Panc1 (cell line): ENCODE results near the gene CCDC187. TPM values are rescaled to one million over a fixed set of nuclear protein-coding genes. Genes with fewer than 3 reads are reported as not detected.

Source experiments
- ATAC-seq: fragments of 200-7000 bp; cut with Tn5 transposase; 2 replicates; pipeline ENCODE4 v1.9.1; 2020; ENCODE audit warnings: mild to moderate bottlenecking, moderate library complexity
- BruUV-seq: library from RNA; stranded (reverse); fragments of 400-500 nt; replicated peaks from 2 replicates; lab custom pipeline; 2021; lab: Mats Ljungman, UMichigan
- CTCF ChIA-PET: fragments of 300-600 bp; sonication (Branson Sonifier 250); formaldehyde crosslinking; loops from one replicate; lab custom pipeline; 2022; ENCODE audit warnings: antibody characterized with exemption; lab: Charles Lee
- POLR2A ChIA-PET: fragments of 300-600 bp; sonication (Branson Sonifier 250); formaldehyde crosslinking; loops from one replicate; lab custom pipeline; 2022; ENCODE audit warnings: antibody characterized with exemption; lab: Charles Lee
- DNase-seq: peaks from one replicate; pipeline ENCODE4 v3.0.0-alpha.2; 2010; ENCODE audit warnings: low read depth, low spot score
- H3K27ac ChIP-seq: 2 replicates; pipeline ENCODE4 v1.5.1; 2011; ENCODE audit warnings: mild to moderate bottlenecking, low read length, inconsistent platforms
- H3K27me3 ChIP-seq: fragments of 200-500 bp; sonication (Bioruptor generic); 2 replicates; pipeline ENCODE4 v1.6.0; 2014; ENCODE audit warnings: low read length, inconsistent platforms; ENCODE audit not compliant: control insufficient read depth, insufficient read depth
- H3K36me3 ChIP-seq: fragments of 200-500 bp; sonication (Bioruptor generic); 2 replicates; pipeline ENCODE4 v1.5.1; 2014; ENCODE audit warnings: inconsistent platforms, mild to moderate bottlenecking, low read length, moderate library complexity; ENCODE audit not compliant: control insufficient read depth, insufficient read depth
- H3K4me1 ChIP-seq: 2 replicates; pipeline ENCODE4 v1.5.1; 2011; ENCODE audit warnings: inconsistent platforms, mild to moderate bottlenecking, low read length, moderate library complexity; ENCODE audit not compliant: control insufficient read depth, insufficient read depth
- H3K4me3 ChIP-seq, 2 experiments: 2 replicates each; pipeline ENCODE4 v1.5.1; 2011 to 2012; ENCODE audit warnings: low read depth in 2 of 2, low read length in 2 of 2, mild to moderate bottlenecking in 2 of 2, inconsistent platforms in 1 of 2, moderate library complexity in 1 of 2
- H3K9me3 ChIP-seq: fragments of 200-500 bp; sonication (Bioruptor generic); 2 replicates; pipeline ENCODE4 v1.5.1; 2014; ENCODE audit warnings: low read depth, mild to moderate bottlenecking, inconsistent platforms, low read length, moderate library complexity; ENCODE audit not compliant: control insufficient read depth, insufficient read depth
- POLR2AphosphoS5 ChIP-seq: IDR thresholded peaks from 2 replicates; pipeline ENCODE4 v1.6.1; 2012; ENCODE audit warnings: mild to moderate bottlenecking, low read depth, low read length, moderate library complexity
- SIN3A ChIP-seq: IDR thresholded peaks from 2 replicates; pipeline ENCODE4 v1.6.1; 2012; ENCODE audit warnings: low read depth, mild to moderate bottlenecking, low read length, moderate library complexity, borderline replicate concordance; ENCODE audit not compliant: insufficient read depth
- in situ Hi-C: cut with HindIII; loops from 2 replicates; pipeline ENCODE4 v1.10.0; 2016; ENCODE audit warnings: low sequenced_read_pairs, low pct_unique_long_range_greater_than_20kb
- intact Hi-C: fragments of 100-400 bp; cut with micrococcal nuclease; formaldehyde crosslinking; loops from one replicate; pipeline ENCODE4 v1.10.0; 2022; ENCODE audit not compliant: unreplicated experiment
- total RNA-seq: library from RNA; stranded (reverse); gene quantifications from one replicate; pipeline ENCODE4 v1.2.1, GENCODE V29; 2021; ENCODE audit not compliant: unreplicated experiment
- TF ChIP-seq, protein P1 (sequence below): fragments of 450-650 bp; IDR thresholded peaks from 2 replicates; pipeline ENCODE4 v1.5.1; 2017; ENCODE audit warnings: mild to moderate bottlenecking
- TF ChIP-seq, protein P2 (sequence below), 2 experiments: IDR thresholded peaks; 2 replicates each; pipeline ENCODE4 v1.6.1; 2011 to 2012; ENCODE audit warnings: low read depth in 2 of 2, control low read depth in 1 of 2, low read length in 1 of 2, mild to moderate bottlenecking in 1 of 2, moderate library complexity in 1 of 2; ENCODE audit not compliant: insufficient read depth in 1 of 2

The CCDC187 gene
- total RNA-seq, 1 experiment from 2014 or later, result not detected

DNA sequence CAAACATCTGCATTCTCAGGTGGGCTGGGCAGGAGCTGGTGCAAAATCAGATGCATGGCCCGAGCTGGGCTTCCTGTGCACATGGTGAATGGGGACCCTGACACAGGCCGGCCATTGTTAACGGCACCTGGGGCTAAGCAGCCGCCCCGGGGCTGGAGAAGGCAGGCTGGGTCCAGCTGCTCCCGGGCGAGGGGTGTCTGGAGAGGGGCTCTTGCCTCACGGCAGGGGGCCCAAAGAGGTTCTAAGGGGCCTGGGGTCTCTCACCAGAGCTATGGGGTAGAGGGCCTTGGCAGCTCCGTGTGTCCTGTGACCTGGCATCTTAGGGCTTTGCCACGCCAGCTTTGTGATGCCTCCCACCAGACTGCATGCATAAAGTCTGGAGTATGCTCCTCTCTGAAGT lies 53.2 kb downstream of the CCDC187 start:
- H3K4me1 ChIP-seq, result 0 out of 2 replicates have a peak, but pooled peaks cover 3% of the 10 kb centered on the region
- no peak for ATAC-seq
- POLR2A ChIA-PET, result interaction anchor here (0.6 kb wide), 1 partner anchor 248 kb away, joined by 25 read pairs; no protein-coding TSS in a partner anchor
- intact Hi-C loops, result no loop called here
- TF ChIP-seq, protein P1, sequence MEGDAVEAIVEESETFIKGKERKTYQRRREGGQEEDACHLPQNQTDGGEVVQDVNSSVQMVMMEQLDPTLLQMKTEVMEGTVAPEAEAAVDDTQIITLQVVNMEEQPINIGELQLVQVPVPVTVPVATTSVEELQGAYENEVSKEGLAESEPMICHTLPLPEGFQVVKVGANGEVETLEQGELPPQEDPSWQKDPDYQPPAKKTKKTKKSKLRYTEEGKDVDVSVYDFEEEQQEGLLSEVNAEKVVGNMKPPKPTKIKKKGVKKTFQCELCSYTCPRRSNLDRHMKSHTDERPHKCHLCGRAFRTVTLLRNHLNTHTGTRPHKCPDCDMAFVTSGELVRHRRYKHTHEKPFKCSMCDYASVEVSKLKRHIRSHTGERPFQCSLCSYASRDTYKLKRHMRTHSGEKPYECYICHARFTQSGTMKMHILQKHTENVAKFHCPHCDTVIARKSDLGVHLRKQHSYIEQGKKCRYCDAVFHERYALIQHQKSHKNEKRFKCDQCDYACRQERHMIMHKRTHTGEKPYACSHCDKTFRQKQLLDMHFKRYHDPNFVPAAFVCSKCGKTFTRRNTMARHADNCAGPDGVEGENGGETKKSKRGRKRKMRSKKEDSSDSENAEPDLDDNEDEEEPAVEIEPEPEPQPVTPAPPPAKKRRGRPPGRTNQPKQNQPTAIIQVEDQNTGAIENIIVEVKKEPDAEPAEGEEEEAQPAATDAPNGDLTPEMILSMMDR, result no peak
- no peak for TF ChIP-seq POLR2AphosphoS5
- TF ChIP-seq, protein P2, sequence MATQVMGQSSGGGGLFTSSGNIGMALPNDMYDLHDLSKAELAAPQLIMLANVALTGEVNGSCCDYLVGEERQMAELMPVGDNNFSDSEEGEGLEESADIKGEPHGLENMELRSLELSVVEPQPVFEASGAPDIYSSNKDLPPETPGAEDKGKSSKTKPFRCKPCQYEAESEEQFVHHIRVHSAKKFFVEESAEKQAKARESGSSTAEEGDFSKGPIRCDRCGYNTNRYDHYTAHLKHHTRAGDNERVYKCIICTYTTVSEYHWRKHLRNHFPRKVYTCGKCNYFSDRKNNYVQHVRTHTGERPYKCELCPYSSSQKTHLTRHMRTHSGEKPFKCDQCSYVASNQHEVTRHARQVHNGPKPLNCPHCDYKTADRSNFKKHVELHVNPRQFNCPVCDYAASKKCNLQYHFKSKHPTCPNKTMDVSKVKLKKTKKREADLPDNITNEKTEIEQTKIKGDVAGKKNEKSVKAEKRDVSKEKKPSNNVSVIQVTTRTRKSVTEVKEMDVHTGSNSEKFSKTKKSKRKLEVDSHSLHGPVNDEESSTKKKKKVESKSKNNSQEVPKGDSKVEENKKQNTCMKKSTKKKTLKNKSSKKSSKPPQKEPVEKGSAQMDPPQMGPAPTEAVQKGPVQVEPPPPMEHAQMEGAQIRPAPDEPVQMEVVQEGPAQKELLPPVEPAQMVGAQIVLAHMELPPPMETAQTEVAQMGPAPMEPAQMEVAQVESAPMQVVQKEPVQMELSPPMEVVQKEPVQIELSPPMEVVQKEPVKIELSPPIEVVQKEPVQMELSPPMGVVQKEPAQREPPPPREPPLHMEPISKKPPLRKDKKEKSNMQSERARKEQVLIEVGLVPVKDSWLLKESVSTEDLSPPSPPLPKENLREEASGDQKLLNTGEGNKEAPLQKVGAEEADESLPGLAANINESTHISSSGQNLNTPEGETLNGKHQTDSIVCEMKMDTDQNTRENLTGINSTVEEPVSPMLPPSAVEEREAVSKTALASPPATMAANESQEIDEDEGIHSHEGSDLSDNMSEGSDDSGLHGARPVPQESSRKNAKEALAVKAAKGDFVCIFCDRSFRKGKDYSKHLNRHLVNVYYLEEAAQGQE (IDR thresholded peaks at IDR 0.05; ENCODE audit: insufficient read depth in 1 of 2, low read depth in 2 of 2, low read length in 1 of 2), result no peak
- H3K9me3 ChIP-seq, result no peaks in the 10 kb centered on the region
- H3K27me3 ChIP-seq, result no peaks in the 10 kb centered on the region
- H3K4me3 ChIP-seq, result no peak overlapping the region
- no peaks in the 10 kb centered on the region for H3K36me3 ChIP-seq
- in situ Hi-C loops, result no loop called here
- CTCF ChIA-PET, result no interaction called here
- no TSS peak for BruUV-seq
- no peak overlapping the region for H3K27ac ChIP-seq
- no peak for DNase-seq

DNA sequence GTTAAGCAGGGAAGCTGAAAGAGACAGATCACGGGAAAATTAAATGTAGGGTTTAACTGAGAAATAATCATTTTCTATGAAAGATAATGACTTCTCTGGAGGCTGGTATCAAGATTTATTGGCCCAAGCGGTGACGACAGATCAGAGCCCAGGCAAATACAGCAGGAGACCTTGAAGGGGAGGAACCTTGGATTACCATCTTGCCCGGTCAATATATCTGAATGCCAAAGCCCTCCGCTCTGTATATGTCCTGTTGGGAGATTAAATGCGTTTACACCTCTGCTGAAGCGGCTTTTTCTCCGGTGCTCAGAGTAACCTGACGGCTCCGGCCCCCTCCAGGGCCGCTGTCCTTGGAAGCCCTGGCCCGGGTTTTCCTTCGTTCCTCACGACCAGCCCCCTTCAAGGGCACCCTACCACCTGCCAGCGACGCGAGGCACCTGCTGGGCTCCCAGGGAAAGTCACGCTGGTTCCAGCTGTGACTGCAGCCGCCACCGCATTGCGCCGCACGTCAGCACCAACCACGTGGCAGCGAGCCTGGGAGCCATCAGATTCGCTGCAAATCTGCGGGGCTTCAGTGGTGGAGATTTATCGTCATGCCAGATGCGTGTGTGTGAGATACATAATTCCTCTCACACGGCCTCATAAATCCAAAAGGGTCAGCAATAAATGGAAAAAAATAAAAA lies 53.9 kb downstream of the CCDC187 start:
- BruUV-seq, result no TSS peak
- CTCF ChIA-PET, result no interaction called here
- H3K4me3 ChIP-seq, result no peak overlapping the region
- in situ Hi-C loops (no loop called here), intact Hi-C loops (no loop called here)
- H3K27ac ChIP-seq, result no peak overlapping the region
- H3K36me3 ChIP-seq, result peaks cover 2% of the 10 kb centered on the region; the same call in 1 of the 2 replicates
- no peak for ATAC-seq
- H3K9me3 ChIP-seq, result no peaks in the 10 kb centered on the region
- DNase-seq, result no peak
- 0 out of 2 replicates have a peak, but pooled peaks cover 3% of the 10 kb centered on the region for H3K4me1 ChIP-seq
- no peak for TF ChIP-seq SIN3A
- TF ChIP-seq, protein P1, result no peak
- POLR2A ChIA-PET, result interaction anchor here (0.6 kb wide), 1 partner anchor 247 kb away, joined by 25 read pairs; no protein-coding TSS in a partner anchor
- H3K27me3 ChIP-seq, result no peaks in the 10 kb centered on the region
